ENCODE results near the gene CIART.
A peak's percentile ranks its signal among the peaks of the same experiment; 100 is the strongest.

CIART gene

GRCh38 chr1:150262388-150263320 is 19.7 kb upstream of the CIART start:
- Histone ChIP-seq H3K27ac (ENCODE audit: low read depth, low read length, severe bottlenecking) (no peak overlapping the region), H3K9me3 (ENCODE audit: control insufficient read depth, low read length) (no peaks in the 10 kb centered on the region), H3K4me1 (ENCODE audit: control insufficient read depth, insufficient read depth, low read length, poor library complexity, severe bottlenecking) (peaks cover 25% of the 10 kb centered on the region), H3K4me3 (ENCODE audit: extremely low read depth, insufficient read depth, low read length, poor library complexity, severe bottlenecking) (no peak overlapping the region), H3K36me3 (ENCODE audit: control insufficient read depth, insufficient read depth, low read length) (peaks cover 36% of the 10 kb centered on the region)
- 100% methylated on average over 1 to 3 of the region's 6 CpGs for WGBS, 2 experiments (ENCODE audit: insufficient coverage in 2 of 2)

- WGBS, 2 experiments (ENCODE audit: insufficient coverage in 2 of 2) = 86% methylated on average over 3 of the region's 6 CpGs; no CpG with 5 or more reads in 1 of the 2 experiments
- no peak overlapping the region for H3K27ac ChIP-seq (ENCODE audit: low read depth, low read length, severe bottlenecking)
- peaks cover 19% of the 10 kb centered on the region for H3K4me1 ChIP-seq (ENCODE audit: control insufficient read depth, insufficient read depth, low read length, poor library complexity, severe bottlenecking)
- H3K4me3 ChIP-seq (ENCODE audit: extremely low read depth, insufficient read depth, low read length, poor library complexity, severe bottlenecking) = no peak overlapping the region
- H3K9me3 ChIP-seq (ENCODE audit: control insufficient read depth, low read length) = no peaks in the 10 kb centered on the region
- peaks cover 36% of the 10 kb centered on the region for H3K36me3 ChIP-seq (ENCODE audit: control insufficient read depth, insufficient read depth, low read length)
Measured at GRCh38 chr1:150263549-150263948, 18.8 kb upstream of the CIART start.

- peak overlapping the region; percentile 99 for H3K4me3 ChIP-seq (ENCODE audit: extremely low read depth, insufficient read depth, low read length, poor library complexity, severe bottlenecking)
- 54 to 59% methylated on average over 6 of the region's 6 CpGs for WGBS, 2 experiments (ENCODE audit: insufficient coverage in 2 of 2)
- peaks cover 17% of the 10 kb centered on the region for H3K4me1 ChIP-seq (ENCODE audit: control insufficient read depth, insufficient read depth, low read length, poor library complexity, severe bottlenecking)
- no peaks in the 10 kb centered on the region for H3K9me3 ChIP-seq (ENCODE audit: control insufficient read depth, low read length)
- no peak overlapping the region for H3K27ac ChIP-seq (ENCODE audit: low read depth, low read length, severe bottlenecking)
- H3K36me3 ChIP-seq (ENCODE audit: control insufficient read depth, insufficient read depth, low read length) = peaks cover 36% of the 10 kb centered on the region
Measured at GRCh38 chr1:150267896-150268295, 14.5 kb upstream of the CIART start.

- WGBS, 2 experiments (ENCODE audit: insufficient coverage in 2 of 2) = 0 to 1% methylated on average over 8 to 16 of the region's 21 CpGs
- H3K36me3 ChIP-seq (ENCODE audit: control insufficient read depth, insufficient read depth, low read length) = peaks cover 36% of the 10 kb centered on the region
- H3K4me1 ChIP-seq (ENCODE audit: control insufficient read depth, insufficient read depth, low read length, poor library complexity, severe bottlenecking) = peaks cover 17% of the 10 kb centered on the region
- peak overlapping the region; percentile 82 for H3K27ac ChIP-seq (ENCODE audit: low read depth, low read length, severe bottlenecking)
- H3K4me3 ChIP-seq (ENCODE audit: extremely low read depth, insufficient read depth, low read length, poor library complexity, severe bottlenecking) = peak overlapping the region; percentile 99
- no peaks in the 10 kb centered on the region for H3K9me3 ChIP-seq (ENCODE audit: control insufficient read depth, low read length)
Measured at GRCh38 chr1:150268340-150268704, 14.0 kb upstream of the CIART start.

GRCh38 chr1:150268705-150269403 is 13.5 kb upstream of the CIART start, which contains the start of gene APH1A:
TSS of gene APH1A (minus strand) at chr1:150269016. CDS start at chr1:150268810, 206 bp downstream.
- 1 to 3% methylated on average over 20 to 46 of the region's 49 CpGs for WGBS, 2 experiments (ENCODE audit: insufficient coverage in 2 of 2)
- Histone ChIP-seq H3K36me3 (ENCODE audit: control insufficient read depth, insufficient read depth, low read length) (peaks cover 36% of the 10 kb centered on the region), H3K9me3 (ENCODE audit: control insufficient read depth, low read length) (no peaks in the 10 kb centered on the region), H3K27ac (ENCODE audit: low read depth, low read length, severe bottlenecking) (peak within 1 kb of the TSS; percentile 82), H3K4me3 (ENCODE audit: extremely low read depth, insufficient read depth, low read length, poor library complexity, severe bottlenecking) (peak within 1 kb of the TSS; percentile 99), H3K4me1 (ENCODE audit: control insufficient read depth, insufficient read depth, low read length, poor library complexity, severe bottlenecking) (peaks cover 17% of the 10 kb centered on the region)

- 33 to 72% methylated on average over 2 to 3 of the region's 10 CpGs for WGBS, 2 experiments (ENCODE audit: insufficient coverage in 2 of 2)
- Histone ChIP-seq H3K36me3 (ENCODE audit: control insufficient read depth, insufficient read depth, low read length) (peaks cover 32% of the 10 kb centered on the region), H3K4me1 (ENCODE audit: control insufficient read depth, insufficient read depth, low read length, poor library complexity, severe bottlenecking) (peaks cover 17% of the 10 kb centered on the region), H3K4me3 (ENCODE audit: extremely low read depth, insufficient read depth, low read length, poor library complexity, severe bottlenecking) (peak overlapping the region; percentile 99), H3K27ac (ENCODE audit: low read depth, low read length, severe bottlenecking) (peak overlapping the region; percentile 82), H3K9me3 (ENCODE audit: control insufficient read depth, low read length) (no peaks in the 10 kb centered on the region)
Measured at GRCh38 chr1:150269451-150269850, 12.9 kb upstream of the CIART start.

GRCh38 chr1:150271291-150271959 is 10.9 kb upstream of the CIART start:
- Histone ChIP-seq H3K4me3 (ENCODE audit: extremely low read depth, insufficient read depth, low read length, poor library complexity, severe bottlenecking) (no peak overlapping the region), H3K9me3 (ENCODE audit: control insufficient read depth, low read length) (no peaks in the 10 kb centered on the region), H3K4me1 (ENCODE audit: control insufficient read depth, insufficient read depth, low read length, poor library complexity, severe bottlenecking) (peaks cover 17% of the 10 kb centered on the region), H3K27ac (ENCODE audit: low read depth, low read length, severe bottlenecking) (no peak overlapping the region), H3K36me3 (ENCODE audit: control insufficient read depth, insufficient read depth, low read length) (peaks cover 12% of the 10 kb centered on the region)
- 84 to 90% methylated on average over 6 of the region's 7 CpGs for WGBS, 2 experiments (ENCODE audit: insufficient coverage in 2 of 2)

- H3K36me3 ChIP-seq (ENCODE audit: control insufficient read depth, insufficient read depth, low read length) = peaks cover 3% of the 10 kb centered on the region
- no peaks in the 10 kb centered on the region for H3K9me3 ChIP-seq (ENCODE audit: control insufficient read depth, low read length)
- peaks cover 9% of the 10 kb centered on the region for H3K4me1 ChIP-seq (ENCODE audit: control insufficient read depth, insufficient read depth, low read length, poor library complexity, severe bottlenecking)
- H3K27ac ChIP-seq (ENCODE audit: low read depth, low read length, severe bottlenecking) = no peak overlapping the region
- WGBS, 2 experiments (ENCODE audit: insufficient coverage in 2 of 2) = 80 to 100% methylated on average over 1 of the region's 1 CpG
- H3K4me3 ChIP-seq (ENCODE audit: extremely low read depth, insufficient read depth, low read length, poor library complexity, severe bottlenecking) = peak overlapping the region; percentile 30
Measured at GRCh38 chr1:150273311-150273710, 9.0 kb upstream of the CIART start.

GRCh38 chr1:150280138-150280707 is 2.1 kb upstream of the CIART start:
- H3K27ac ChIP-seq (ENCODE audit: low read depth, low read length, severe bottlenecking) = no peak overlapping the region
- peaks cover 3% of the 10 kb centered on the region for H3K36me3 ChIP-seq (ENCODE audit: control insufficient read depth, insufficient read depth, low read length)
- no peaks in the 10 kb centered on the region for H3K4me1 ChIP-seq (ENCODE audit: control insufficient read depth, insufficient read depth, low read length, poor library complexity, severe bottlenecking)
- H3K4me3 ChIP-seq (ENCODE audit: extremely low read depth, insufficient read depth, low read length, poor library complexity, severe bottlenecking) = no peak overlapping the region
- WGBS, 2 experiments (ENCODE audit: insufficient coverage in 2 of 2) = 88 to 91% methylated on average over 6 of the region's 6 CpGs
- no peaks in the 10 kb centered on the region for H3K9me3 ChIP-seq (ENCODE audit: control insufficient read depth, low read length)

- WGBS, 2 experiments (ENCODE audit: insufficient coverage in 2 of 2) = 24 to 34% methylated on average over 14 of the region's 15 CpGs
- no peaks in the 10 kb centered on the region for H3K4me1 ChIP-seq (ENCODE audit: control insufficient read depth, insufficient read depth, low read length, poor library complexity, severe bottlenecking)
- H3K4me3 ChIP-seq (ENCODE audit: extremely low read depth, insufficient read depth, low read length, poor library complexity, severe bottlenecking) = peak overlapping the region; percentile 28
- peak overlapping the region; percentile 26 for H3K27ac ChIP-seq (ENCODE audit: low read depth, low read length, severe bottlenecking)
- peaks cover 3% of the 10 kb centered on the region for H3K36me3 ChIP-seq (ENCODE audit: control insufficient read depth, insufficient read depth, low read length)
- no peaks in the 10 kb centered on the region for H3K9me3 ChIP-seq (ENCODE audit: control insufficient read depth, low read length)
Measured at GRCh38 chr1:150281221-150281757, 1.1 kb upstream of the CIART start.
